ENCODE results near the gene LIG1.
"Not testable (repeated sequence)": the region's sequence is repeated elsewhere in the genome, so short reads cannot be mapped to it uniquely, and the experiment has no call there.

Gene LIG1

DNA sequence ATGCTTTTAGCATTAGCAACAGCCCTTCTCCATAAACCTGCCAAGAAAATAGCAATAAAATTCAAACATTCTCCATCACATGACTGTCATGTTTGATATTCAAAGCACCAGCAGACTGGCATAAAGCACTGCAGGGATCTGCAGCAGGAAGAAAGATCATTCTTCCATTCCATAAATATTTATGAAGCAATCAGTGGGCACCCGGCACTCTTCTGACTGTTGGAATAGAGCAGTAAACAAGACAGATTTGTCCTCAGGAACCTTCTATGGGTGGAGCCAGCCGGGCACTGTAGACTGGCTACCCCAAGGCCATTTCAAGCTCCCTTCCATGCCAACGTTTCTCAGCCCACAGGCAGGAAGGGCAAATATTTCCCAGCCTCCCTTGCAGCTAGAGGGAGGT lies 85.1 kb downstream of the LIG1 start:
- DNase-seq (ENCODE audit: low read depth): no peak
- TF ChIP-seq POLR2A (IDR thresholded peaks at IDR 0.05; ENCODE audit: extremely low read depth, insufficient read length): no peak
- TF ChIP-seq, protein P1, sequence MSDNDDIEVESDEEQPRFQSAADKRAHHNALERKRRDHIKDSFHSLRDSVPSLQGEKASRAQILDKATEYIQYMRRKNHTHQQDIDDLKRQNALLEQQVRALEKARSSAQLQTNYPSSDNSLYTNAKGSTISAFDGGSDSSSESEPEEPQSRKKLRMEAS (IDR thresholded peaks at IDR 0.05; ENCODE audit: low read depth, low read length): no peak
- TF ChIP-seq MYC (IDR thresholded peaks at IDR 0.05; ENCODE audit: low read depth, low read length): no peak
- TF ChIP-seq, protein P2, sequence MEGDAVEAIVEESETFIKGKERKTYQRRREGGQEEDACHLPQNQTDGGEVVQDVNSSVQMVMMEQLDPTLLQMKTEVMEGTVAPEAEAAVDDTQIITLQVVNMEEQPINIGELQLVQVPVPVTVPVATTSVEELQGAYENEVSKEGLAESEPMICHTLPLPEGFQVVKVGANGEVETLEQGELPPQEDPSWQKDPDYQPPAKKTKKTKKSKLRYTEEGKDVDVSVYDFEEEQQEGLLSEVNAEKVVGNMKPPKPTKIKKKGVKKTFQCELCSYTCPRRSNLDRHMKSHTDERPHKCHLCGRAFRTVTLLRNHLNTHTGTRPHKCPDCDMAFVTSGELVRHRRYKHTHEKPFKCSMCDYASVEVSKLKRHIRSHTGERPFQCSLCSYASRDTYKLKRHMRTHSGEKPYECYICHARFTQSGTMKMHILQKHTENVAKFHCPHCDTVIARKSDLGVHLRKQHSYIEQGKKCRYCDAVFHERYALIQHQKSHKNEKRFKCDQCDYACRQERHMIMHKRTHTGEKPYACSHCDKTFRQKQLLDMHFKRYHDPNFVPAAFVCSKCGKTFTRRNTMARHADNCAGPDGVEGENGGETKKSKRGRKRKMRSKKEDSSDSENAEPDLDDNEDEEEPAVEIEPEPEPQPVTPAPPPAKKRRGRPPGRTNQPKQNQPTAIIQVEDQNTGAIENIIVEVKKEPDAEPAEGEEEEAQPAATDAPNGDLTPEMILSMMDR (IDR thresholded peaks at IDR 0.05; ENCODE audit: low read depth, low read length): no peak
- H3K4me3 ChIP-seq (ENCODE audit: low read depth, low read length): no peak overlapping the region

DNA sequence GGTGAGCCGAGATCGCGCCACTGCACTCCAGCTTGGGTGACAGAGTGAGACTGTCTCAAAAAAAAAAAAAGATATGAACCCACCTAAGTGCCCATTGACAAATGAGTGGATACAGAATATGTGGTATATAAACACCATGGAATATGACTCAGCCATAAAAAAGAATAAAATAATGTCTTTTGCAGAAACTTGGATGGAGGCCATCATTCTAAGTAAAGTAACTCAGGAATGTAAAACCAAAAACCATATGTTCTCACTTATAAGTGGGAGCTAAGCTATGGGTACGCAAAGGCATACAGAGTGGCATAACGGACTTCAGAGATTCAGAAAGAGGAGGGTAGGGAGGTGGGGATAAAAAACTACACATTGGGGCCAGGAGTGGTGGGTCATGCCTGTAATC lies 89.0 kb downstream of the LIG1 start:
- no peak overlapping the region for H3K4me3 ChIP-seq (ENCODE audit: low read depth, low read length)
- DNase-seq (ENCODE audit: low read depth): no peak
- TF ChIP-seq, protein P1 (IDR thresholded peaks at IDR 0.05; ENCODE audit: low read depth, low read length): no peak
- no peak for TF ChIP-seq MYC (IDR thresholded peaks at IDR 0.05; ENCODE audit: low read depth, low read length)
- TF ChIP-seq, protein P2 (IDR thresholded peaks at IDR 0.05; ENCODE audit: low read depth, low read length): no peak
- no peak for TF ChIP-seq POLR2A (IDR thresholded peaks at IDR 0.05; ENCODE audit: extremely low read depth, insufficient read length)

DNA sequence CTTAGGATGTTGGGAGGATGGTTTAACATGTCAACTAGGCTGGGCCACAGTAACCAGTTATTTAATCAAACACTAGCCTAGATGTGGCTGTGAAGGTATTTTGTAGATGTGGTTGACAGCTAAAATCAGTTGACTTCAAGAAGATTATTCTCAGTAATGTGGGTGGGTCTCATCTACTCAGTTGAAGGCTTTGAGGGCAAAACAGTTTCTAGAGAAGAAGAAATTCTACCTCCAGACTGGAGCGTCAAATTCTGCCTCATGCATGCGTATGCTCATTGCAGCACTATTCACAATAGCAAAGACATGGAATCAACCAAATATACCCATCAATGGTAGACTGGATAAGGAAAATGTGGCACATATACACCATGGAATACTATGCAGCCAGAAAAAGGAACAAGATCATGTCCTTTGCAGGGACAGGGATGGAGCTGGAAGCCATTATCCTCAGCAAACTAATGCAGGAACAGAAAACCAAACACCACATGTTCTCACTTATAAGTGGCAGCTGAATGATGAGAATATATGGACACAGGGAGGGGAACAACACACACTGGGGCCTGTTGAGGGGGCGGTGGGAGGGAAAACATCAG lies 99.9 kb downstream of the LIG1 start:
- H3K4me3 ChIP-seq (ENCODE audit: low read depth, low read length): not testable (repeated sequence)

DNA sequence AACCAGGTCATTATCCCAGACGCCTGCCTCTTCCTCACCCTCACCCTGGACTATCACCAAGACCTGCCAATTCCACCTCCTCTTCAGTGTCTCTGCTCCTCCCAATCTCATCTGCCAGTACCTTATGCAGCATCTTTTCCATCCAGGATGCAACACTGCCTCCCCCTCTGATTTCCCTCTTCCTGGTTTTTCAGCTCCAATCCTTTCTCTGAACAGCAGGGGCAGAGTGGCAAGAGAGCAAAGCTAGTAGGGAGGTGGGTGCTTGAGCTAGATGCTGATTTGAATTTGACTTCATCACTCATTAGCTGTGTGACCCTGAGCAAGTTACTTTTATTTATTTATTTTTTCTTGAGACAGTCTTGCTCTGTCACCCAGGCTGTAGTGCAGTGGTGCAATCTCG lies 100.7 kb downstream of the LIG1 start:
- no peak overlapping the region for H3K4me3 ChIP-seq (ENCODE audit: low read depth, low read length)
- TF ChIP-seq, protein P2 (IDR thresholded peaks at IDR 0.05; ENCODE audit: low read depth, low read length): peak; percentile 12
- TF ChIP-seq, protein P1 (IDR thresholded peaks at IDR 0.05; ENCODE audit: low read depth, low read length): no peak
- DNase-seq (ENCODE audit: low read depth): no peak

More for the DNA sequence above, 99.9 kb downstream of the LIG1 start:
- not testable (repeated sequence) for DNase-seq (ENCODE audit: low read depth)

Measured in NB4 (cell line).